HG03558 (cell line): ENCODE results near the gene SMARCD1.

Experiments
- ATAC-seq: cut with Tn5 transposase; IDR thresholded peaks from one replicate; pipeline ENCODE4 v1.9.1; 2021; ENCODE audit warnings: moderate number of reproducible peaks; ENCODE audit not compliant: unreplicated experiment; ENCODE audit errors: extremely low read depth

SMARCD1 gene

DNA sequence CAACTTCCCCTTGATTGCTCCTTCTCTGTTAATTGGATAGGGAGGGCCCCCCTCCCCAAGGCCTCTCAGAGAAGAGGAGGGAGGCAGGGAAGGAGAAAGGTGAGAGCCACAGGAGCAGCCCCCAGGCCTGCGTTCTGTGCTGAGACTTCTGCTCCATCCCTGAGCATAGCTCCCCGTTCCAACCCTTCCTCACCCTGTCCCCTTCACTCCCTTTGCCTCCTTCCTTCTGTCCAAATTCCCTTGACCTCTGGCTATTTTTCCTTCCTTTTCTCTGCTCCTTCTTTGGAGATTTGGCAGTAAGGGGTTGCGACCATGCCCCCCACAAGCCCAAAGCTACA is 28.5 kb upstream of the SMARCD1 start:
- no peak for ATAC-seq

DNA sequence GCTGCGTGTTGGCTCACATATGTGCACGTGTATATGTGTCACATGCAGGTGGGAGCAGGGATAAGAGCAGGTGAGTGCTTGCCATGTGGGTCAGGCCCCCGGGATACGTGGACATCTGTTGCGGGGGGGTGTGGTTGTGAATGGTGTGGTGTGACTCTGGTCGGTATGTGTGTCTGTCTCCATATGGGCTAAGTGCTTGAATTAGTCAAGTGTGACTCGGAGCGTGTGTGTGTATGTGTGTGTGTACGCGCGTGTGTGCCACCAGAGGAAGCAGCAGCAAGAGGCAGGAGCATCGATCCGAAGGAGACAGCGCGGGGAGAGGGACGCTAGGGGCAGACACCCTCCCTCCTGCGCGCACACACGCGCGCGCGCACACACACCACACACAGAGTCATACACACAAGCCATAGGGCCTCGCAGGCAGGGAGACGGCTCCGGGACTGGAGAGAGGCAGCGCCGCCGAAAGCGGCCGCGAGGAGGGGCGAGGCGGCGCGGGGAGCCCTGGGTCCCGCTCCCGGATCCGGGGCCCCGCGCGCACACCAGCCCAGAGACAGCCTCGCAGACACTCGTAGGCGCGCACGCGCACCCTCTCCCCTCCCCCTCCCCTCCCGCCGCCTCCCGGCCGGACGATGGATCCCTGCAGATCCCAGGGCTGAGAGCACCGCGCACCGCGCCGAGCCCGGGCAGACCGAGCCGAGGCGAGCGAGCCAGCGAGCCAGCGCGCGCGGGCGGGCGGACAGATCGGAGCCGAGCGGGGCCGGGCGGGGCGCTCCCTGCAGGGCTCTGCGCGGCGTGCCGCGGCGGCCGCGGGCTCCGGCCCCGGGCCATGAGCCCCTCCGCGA is 27.9 kb upstream of the SMARCD1 start, which contains the start of gene ASIC1:
TSS of gene ASIC1 (plus strand) at position 597 of the 842 bp plus-strand sequence. CDS start 1,171 bp downstream, outside the sequence.
- no peak for ATAC-seq

DNA sequence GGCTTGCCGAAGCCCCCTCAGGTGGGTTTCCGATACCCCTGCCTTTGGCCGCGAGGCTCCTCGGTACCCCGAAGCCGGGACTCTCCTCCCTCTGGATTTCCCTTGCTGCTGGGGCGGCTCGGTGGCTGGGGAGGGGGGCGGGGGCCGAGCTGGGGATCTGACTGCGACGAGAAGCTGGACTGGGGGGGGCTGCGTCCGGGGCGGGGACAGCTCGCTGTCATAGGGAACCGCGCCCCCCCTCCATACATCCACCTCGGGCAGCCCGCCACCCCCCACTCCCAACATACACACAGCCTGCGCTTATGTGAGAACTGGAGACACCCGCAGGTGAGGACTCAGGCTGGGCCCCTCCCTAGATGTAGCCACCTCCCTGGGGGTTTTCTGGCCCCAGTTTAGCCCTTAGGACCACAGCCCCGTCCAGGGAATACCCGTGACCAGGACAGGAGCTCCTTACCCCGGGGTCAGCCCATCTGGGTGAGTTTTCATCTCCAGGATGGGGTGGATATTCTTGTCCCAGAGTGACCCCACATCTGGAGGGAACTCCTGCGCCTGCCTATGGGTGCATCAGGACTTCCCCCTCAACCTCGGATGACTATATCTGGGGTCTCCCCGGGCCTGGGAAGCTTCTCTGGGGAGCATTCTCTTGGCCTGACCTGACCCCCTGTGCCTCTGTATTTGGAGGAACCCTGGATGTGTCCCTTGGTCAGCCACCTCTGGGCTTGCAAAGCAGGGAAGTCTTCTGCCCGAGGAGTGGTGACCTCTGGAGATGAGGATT is 27.1 kb upstream of the SMARCD1 start:
- ATAC-seq, result no peak

DNA sequence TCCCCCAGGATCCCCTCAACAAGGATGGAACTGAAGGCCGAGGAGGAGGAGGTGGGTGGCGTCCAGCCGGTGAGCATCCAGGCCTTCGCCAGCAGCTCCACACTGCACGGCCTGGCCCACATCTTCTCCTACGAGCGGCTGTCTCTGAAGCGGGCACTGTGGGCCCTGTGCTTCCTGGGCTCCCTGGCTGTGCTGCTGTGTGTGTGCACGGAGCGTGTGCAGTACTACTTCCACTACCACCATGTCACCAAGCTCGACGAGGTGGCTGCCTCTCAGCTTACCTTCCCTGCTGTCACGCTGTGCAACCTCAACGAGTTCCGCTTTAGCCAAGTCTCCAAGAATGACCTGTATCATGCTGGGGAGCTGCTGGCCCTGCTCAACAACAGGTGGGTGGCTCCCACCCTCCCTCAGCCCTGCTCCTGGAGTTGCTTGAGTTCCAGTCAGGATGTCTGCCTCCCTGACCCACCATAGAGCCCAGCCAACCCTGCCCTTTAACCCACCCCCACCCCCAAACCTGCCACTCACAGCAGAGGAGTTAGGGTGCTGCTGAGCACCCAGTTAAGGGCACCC is 26.3 kb upstream of the SMARCD1 start:
- no peak for ATAC-seq

DNA sequence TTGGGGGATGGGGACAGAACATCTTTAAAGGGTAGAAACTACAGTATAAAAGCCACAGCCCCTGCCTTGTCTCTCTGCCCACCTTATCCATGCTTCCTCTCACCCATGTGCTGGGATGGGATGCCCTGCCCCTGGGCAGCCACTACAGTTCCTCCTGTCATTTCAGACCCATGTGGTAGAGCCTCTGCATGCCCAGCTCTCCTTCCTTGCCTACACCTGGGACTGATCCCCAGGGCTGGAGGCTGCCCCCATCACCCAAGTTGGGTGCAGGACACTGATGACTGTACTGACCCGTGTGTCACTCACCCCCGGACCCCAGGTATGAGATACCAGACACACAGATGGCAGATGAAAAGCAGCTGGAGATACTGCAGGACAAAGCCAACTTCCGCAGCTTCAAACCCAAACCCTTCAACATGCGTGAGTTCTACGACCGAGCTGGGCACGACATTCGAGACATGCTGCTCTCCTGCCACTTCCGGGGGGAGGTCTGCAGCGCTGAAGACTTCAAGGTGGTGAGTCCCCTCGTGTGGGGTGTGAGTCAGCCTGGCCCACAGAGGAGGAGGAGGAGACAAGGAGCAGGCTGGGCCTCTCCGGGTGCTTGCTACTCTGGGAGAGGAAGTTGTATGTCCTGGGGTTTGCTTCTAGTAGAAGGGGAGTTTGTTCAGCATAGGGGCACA is 25.6 kb upstream of the SMARCD1 start:
- ATAC-seq, result no peak

DNA sequence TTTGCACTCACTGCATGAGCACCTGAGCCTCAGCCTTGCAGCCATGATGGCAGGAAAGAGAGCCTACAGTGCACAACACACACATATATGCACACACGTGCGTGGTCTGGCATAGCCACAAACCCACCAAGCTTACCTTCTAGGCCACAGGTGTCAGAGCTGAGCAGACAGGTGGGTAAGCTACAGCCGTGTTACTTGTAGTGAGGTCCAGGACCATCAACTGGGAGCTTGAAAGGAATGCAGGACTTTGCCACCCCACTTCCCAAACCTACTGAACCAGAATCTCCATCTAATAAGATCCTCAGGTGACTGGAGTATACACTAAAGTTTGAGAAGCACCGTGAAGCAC is 25.0 kb upstream of the SMARCD1 start:
- no peak for ATAC-seq

- ATAC-seq, result no peak
Measured at GRCh38 chr12:50061171-50061570, 24.0 kb upstream of the SMARCD1 start.

DNA sequence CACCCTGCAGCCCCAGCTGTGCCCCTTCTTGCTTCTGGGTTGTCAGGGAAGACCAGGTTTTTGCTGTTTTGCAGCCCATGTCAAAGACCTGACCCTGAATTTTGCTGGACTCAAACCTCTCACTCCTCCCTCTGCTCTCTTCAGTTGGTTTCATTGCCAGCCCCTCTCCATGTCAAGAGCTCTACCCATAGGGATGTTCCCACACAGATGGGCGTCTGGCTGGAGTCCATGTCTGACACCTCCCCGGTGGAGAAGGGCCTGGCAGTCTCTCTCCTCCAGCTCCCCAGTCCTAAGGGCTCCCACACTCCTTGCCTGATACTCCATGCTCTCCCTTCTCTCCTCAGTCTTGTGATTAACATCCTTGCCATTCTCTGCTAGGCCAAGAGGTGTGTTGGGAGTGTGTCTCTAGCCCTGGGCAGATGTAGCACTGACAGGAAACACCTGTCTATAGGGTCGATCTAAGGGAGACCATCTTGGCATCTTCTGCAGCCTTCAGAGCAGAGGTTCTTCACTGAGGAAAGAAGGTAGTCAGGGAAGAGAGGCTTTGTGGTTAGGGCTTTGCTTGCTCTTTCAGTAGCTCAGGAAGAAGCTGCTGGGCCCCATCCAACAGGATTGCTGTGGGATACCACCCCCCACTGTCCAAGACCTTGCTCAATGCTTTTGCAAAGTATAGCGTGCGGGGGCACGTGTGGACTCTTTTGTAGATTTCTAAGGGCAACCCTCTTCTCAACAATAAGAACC is 23.0 kb upstream of the SMARCD1 start:
- no peak for ATAC-seq

- ATAC-seq, result no peak
Measured at GRCh38 chr12:50062728-50063460, 22.2 kb upstream of the SMARCD1 start.

DNA sequence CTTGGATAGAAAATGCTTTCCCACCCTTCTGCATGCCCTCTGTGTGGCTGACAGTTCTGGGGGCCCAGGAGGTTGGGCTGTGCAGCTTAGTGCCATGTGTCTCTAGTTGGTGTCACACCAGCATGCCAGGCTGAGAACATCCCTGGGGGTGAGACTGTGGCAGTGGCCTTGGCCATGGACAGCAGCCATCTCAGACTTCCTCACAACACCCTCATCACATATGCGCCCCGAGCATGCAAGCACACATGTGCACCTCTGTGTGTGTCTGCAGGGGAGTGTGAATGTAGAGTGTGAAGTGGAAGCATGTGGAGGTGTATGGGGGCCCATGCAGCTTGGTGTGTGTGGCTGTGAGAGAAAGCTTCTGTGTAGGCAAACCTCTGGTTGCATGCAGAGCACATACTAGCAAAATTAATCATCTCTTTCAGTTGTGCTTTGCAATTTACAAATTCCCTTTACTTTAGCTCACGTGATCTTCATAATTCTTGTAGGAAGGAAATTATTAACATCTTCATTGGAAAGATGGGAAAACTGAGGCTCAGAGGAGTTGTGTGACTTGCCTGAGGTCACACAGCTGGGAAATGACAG is 19.3 kb upstream of the SMARCD1 start:
- no peak for ATAC-seq

DNA sequence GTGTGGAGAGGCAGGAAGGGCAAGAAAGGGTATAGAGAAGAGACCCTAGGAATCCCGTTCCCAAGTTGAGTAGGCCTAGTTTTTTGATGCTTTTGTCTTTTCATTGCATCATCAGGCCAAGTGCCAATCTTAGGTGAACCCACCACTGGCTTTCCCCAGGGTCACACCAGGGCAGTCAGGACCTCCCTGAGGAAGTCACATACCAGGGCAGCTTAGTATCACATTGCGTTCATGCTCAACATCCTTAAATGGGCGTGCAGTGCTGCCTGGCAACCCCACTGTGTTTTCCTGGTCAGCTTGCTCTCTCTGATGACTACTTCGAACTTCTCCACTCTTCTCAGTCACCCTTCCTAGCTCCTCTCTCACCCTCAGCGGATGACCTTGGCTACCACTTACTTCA is 18.7 kb upstream of the SMARCD1 start:
- no peak for ATAC-seq

DNA sequence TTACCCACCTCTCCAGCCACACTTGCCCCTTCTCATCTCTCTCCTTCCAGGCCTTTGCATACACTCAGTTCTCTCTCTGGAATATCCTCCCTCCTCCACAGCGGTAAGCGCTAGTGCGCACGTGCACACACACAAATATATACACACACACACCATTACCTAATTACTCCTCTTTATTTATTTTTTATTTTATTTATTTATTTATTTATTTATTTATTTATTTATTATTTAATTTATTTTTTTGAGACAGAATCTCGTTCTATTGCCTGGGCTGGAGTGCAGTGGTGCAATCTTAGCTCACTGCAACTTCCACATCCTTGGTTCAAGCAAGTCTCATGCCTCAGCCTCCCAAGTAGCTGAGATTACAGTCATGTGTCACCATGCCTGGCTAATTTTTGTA is 16.1 kb upstream of the SMARCD1 start:
- no peak for ATAC-seq

DNA sequence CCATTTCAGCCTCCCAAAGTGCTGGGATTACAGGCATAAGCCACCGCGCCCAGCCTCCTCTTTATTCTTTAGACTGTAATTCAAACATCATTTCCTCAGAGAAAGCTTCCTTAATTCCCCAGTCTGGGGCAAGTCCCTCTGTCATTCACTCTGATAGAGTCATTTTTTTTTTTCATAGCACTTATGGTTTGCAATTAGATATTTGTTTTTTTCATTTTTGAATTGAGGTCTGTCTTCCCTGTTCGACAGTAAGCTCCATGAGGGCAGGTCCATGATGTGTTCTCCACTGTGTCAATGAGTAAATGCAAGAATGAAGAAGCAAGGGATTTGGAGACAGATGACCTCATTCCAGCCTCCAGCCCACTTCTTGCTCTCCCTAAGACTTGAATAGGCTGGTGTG is 15.6 kb upstream of the SMARCD1 start:
- no peak for ATAC-seq

GRCh38 chr12:50070314-50071060 is 14.7 kb upstream of the SMARCD1 start:
- no peak for ATAC-seq

DNA sequence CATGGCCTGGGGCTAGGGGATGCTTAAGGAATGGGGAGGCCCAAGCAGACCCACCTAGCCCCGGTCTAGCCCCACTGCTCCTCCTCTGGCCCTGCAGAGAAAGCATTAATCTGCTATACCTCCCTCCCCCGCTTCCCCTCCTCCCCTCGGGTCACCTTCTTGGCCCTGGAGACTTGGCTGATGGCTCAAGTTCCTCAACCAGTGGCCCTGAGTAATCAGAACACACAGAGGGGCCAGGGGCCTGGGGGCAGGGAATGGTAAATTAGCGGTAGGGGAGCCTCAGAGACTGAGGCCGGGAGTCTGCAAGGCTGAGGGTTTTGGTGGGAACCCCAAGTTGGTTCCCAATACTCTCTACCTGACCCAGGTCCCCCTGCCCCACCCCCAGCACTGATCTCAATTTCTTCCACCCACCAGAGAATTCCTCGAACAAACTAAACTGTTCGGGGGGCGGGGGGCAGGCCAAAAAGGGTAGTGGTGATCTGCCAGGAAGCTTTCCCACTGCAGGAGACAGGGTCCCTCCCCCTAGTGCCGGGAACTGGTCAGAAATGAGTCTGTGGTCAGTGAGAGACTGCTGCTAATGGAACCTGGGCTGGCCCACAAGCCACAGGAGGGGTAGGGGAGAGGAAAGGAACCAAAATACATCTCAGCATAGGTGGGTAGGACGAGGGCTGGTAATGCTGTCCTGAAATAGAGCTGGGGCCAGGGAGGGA is 12.8 kb upstream of the SMARCD1 start:
- ATAC-seq, result no peak

DNA sequence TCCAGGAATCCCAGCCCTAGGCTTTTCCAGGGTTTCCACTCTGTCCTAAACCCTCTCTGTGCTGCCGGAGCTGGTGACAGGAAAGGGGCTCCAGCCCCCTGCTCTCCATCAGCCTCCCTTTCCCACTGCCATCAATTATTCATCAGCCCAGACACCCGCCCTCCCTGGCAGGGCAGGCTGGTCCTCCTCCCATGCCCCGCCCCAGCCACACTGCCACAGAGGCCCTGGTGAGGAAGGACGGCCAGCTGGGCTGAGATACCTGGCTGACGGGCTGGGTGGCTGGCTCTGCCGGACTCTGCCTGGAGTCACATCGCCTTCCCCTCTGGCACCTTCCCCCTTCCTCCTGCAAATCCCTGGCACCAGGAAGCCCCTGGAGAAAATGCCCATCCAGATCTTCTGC is 11.9 kb upstream of the SMARCD1 start:
- ATAC-seq, result no peak

- no peak for ATAC-seq
Measured at GRCh38 chr12:50073712-50074111, 11.4 kb upstream of the SMARCD1 start.
